ENCODE data around the gene MAST3. TPM values are rescaled to one million over a fixed set of nuclear protein-coding genes. Genes with fewer than 3 reads are reported as not detected.
"Not testable (repeated sequence)": the region's sequence is repeated elsewhere in the genome, so short reads cannot be mapped to it uniquely, and the experiment has no call there.

Gene MAST3
- total RNA-seq, 1 donor from 2014 or later = 4.3 TPM

DNA sequence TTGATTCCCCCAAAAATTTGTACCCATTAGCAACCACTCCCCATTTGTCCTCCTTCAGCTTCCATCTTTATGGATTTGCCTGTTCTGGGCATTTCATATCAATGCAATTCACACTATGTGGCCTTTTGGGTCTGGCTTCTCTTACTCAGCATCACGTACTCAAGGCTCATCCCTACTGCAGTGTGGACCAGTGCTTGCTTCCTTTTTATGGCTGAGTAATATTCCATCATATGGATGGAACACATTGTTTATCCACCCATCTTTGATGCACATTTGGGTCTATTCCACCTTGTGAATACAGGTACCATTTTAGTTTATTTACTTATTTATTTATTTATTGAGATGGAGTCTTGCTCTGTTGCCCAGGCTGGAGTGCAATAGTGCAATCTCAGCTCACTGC, 42.9 kb downstream of the MAST3 start:
- no peak for DNase-seq

- DNase-seq = no peak
Measured at GRCh38 chr19:18141031-18141430, 43.5 kb downstream of the MAST3 start.

- no peak for DNase-seq
Measured at GRCh38 chr19:18143902-18144301, 46.3 kb downstream of the MAST3 start.

- DNase-seq = no peak
Measured at GRCh38 chr19:18144361-18144760, 46.8 kb downstream of the MAST3 start.

GRCh38 chr19:18144906-18145305, 47.3 kb downstream of the MAST3 start:
- DNase-seq = no peak

DNA sequence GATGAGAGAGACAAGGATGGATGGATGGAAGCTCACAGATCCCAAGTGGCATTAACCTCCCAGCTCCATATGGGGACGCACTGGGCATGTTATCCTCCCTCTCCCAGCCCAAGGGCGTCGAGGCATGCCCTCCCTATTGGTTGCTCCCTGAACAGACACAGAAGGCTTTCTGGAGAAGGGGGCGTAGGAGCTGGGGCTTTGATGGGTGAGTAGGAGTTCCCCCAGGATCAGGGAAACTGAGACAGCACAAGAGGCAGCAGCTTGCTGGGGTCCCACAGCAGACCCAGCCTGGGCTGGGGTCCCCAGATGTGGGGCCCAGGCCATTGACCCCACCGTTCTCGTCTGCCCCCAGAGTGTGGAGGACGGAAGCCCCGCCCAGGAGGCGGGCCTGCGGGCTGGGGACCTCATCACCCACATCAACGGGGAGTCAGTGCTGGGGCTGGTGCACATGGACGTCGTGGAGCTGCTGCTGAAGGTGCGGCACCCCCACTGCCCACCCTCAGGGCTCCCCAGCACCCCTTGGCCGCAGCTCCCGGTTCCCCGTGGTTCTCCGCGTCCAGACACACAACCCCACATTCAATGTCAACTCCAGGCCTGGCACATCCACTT, 47.9 kb downstream of the MAST3 start:
- DNase-seq = no peak

DNA sequence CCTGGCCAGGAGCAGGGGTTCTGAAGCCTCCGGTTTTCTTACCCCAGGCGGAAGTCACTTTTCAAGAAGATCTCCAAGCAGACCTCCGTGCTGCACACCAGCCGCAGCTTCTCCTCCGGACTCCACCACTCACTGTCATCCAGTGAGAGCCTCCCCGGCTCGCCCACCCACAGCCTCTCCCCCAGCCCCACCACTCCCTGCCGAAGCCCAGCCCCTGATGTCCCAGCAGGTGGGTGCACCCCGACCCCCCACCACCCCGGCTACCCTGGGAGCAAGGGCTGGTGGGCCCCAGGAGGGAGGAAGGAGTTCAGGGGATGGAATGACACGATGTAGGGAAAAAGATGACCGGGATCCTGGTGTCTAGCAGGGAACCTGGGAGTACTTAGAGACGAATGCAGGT, 49.8 kb downstream of the MAST3 start:
- DNase-seq = no peak

GRCh38 chr19:18149596-18149975, 52.0 kb downstream of the MAST3 start:
- no peak for DNase-seq

DNA sequence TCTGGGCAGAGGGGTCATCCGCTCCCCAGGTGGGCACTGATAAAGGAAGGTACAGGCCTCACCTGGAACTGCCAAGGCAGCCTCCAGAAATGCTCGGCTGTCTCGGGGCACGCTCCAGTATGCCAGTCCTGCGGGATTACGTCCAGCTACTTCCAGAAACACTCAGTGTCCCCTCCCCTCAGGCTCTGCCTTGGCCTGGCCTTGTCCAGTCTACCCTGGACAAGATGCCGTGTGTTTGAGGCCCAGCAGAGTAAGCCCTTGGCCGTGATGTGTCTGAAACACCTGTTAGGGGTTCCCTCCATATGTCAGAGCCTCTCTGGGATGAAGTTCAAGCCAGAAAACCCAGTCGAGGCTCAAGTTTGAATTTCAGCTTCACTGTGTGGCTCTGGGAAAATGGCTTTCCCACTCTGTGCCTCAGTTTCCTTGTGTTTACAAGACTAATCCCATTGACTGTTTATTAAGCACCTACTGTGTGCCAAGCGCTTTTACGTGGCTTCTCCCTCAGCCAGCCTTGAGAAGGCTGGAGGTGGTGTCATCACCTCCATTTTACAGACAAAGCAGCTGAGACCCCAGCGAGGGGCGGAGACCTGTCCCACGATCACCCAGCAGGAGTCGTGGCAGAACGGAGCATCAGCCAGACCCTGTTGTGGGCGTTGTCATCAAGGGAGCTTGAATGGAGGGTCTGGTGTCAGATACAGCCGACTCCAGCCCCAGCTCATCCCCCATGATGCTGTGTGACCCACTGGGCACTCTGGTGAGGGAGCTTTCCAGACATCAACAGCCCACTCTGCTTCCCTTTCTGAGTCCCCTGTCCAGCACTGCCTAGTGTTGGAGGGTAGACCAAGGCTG, 53.4 kb downstream of the MAST3 start:
- no peak for DNase-seq

DNA sequence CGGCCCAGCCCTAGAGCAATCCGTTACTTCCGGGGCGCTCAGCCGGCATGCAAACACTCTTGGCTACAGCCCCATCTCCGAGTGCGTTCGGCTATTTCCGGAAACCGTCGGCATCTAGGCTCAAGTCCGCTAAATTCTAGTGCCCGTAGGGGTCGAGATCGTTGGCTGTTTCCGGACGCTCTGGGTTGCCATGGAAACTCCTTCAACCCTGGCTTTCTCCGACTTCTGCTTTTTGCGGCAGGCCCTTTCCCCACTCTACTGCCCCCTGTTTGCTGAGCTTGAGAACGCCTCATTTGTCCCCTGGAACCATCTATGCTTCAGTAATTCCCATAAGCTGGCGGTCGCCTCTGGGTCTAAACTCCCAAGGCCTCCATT, 54.9 kb downstream of the MAST3 start:
- DNase-seq = peak; percentile 97

DNA sequence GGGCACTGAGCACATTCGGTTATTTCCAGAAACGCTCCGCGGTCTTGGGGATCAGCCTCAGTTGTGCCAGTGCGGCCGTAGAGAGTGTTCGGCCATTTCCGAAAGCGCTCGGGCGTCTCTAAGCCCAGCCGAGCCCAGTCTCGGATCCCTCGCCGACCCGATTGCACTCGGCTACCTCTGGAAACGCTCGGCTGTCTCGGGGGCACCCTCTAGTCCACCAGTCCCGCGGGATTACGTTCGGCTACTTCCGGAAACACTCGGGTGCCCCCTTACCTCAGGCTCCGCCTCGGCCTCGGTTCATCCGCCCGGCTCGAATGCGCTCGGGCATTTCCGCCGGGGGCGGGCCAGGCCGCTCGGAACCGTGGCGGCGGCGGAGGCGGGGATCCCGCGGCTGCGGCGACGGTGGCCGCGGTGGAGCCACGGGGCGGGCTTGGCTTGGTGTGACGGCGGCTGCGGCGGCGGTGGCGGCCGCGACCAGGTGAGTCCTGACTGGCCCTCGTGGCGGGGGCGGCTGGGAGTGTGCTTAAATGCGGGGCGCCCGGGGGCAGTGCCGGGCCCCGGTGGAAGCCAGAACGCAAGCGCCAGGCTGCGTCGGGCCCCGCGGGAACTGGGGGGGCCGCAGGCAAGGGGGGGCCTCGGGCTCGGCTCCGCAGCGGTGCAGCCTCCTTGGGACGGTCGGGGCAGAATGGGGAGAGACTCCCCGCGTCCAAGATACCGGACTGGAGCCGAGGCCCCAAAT, 55.4 kb downstream of the MAST3 start, which contains the start of gene PIK3R2:
Gene PIK3R2, plus strand, starts transcription at position 347 of the 739 bp plus-strand sequence. CDS start 2,717 bp downstream, outside the sequence.
- peak; percentile 99 for DNase-seq

DNA sequence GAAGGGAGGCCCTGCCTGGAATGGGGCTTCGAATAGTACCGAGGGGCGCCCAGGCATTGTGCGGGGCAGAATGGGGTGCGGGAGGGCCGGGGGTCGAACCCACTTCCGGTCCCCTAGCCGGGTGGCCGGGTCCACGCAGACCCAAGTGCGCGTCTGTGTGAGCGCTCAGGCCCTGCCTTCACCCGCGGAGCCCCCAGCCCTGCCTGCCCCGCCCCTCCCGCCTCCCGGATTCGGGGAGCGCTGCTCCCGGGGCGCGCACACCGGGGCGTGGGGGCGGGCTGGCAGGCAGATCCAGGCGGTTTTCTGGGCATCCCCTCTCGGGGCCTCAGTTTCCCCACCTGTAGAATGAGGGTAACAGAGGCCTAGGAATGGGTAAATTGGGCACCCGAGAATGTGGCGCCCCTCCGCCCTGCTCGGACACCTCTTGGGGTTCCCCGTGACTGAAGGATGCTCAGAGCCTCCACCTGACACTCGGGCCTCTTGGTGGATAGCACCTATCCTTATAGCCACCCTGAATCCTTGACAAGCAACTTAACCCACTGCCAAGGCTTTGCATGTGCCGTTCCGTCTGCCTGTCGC, 56.1 kb downstream of the MAST3 start:
- DNase-seq = no peak

- DNase-seq = no peak
Measured at GRCh38 chr19:18155095-18156087, 57.8 kb downstream of the MAST3 start.

DNA sequence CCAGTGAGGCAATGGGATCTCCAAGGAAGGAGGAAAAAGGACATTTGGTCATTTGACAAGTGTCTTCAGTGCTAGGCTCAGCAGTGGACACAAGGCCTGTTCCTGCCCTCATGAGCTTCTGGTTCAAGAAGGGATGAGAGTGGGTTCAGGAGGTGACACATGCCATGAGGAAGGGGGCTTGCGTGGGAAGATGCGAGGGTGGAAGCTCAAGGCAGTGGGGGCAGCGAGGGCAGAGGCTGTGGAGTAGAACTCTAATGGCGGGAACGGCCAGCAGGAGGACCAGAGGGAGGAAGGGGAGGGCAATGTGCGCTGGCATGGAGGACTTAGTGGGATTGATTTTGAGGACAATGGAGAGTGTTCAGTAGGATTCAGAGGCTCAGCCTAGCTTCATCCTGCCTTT, 58.7 kb downstream of the MAST3 start:
- no peak for DNase-seq

- DNase-seq = peak; percentile 57
Measured at GRCh38 chr19:18156841-18157464, 59.4 kb downstream of the MAST3 start.

GRCh38 chr19:18157465-18158063, 60.0 kb downstream of the MAST3 start:
- DNase-seq = no peak

- no peak for DNase-seq
Measured at GRCh38 chr19:18158467-18158866, 60.9 kb downstream of the MAST3 start.

DNA sequence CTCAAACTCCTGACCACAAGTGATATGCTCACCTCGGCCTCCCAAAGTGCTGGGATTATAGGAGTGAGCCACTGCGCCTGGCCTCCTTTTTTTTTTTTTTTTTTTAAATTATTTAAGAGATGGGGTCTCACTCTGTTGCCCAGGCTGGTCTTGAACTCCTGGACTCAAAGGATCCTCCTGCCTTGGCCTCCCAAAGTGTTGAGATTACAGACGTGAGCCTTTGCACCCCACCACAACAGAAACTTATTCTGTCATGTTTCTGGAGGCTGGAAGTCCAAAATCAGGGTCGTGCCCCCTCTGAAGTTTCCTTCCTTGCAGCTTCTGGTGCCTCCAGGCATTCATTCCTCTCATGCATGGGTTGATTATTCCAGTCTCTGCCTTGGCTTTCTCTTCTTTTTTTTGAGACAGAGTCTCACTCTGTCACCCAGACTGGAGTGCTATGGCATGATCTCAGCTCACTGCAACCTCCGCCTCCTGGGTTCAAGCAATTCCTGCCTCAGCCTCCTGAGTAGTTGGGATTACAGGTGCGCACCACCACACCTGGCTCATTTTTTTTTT, 61.6 kb downstream of the MAST3 start:
- DNase-seq = not testable (repeated sequence)

DNA sequence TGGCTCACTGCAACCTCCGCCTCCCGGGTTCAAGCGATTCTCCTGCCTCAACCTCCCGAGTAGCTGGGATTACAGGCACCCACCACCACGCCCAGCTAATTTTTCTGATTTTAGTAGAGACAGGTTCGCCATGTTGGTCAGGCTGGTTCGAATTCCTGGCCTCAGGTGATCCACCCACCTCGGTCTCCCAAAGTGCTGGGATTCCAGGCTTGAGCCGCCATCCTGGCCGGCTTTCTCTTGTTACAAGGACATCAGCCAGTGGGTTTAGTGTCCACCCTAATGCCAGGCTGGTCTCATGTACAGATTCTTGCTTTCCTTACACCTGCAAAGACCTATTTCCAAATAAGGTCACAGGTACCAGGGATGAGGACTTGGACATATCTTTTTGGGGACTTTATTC, 62.2 kb downstream of the MAST3 start:
- no peak for DNase-seq

GRCh38 chr19:18160493-18160970, 63.0 kb downstream of the MAST3 start:
- no peak for DNase-seq
